Measurements from ENCODE around the gene ZNF407. TPM values are rescaled to one million over a fixed set of nuclear protein-coding genes. Genes with fewer than 3 reads are reported as not detected.

The ZNF407 gene
- total RNA-seq, 6 experiments from 2014 or later = 4.3 to 8.0 (median 5.7) TPM

DNA sequence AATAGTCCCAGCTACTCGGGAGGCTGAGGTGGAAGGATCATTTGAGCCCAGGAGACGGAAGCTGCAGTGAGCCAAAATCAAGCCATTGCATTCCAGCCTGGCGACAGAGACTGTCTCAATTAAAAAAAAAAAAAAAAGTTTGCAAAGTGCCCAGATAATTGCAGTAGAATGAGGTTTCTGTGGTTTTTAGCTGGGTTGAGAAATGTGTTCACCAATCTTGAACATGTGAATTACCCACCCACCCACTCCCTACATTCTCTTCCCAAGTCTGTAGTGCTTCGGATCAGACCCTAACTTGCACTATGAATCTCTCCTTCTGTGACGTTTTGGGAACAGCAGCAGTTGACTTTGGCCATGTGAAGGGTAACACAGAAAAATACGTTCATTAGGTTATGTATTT lies 363.9 kb downstream of the ZNF407 start:
- intact Hi-C loops (cut with DNase I) = no loop called here
- Histone ChIP-seq H3K4me3 (no peak overlapping the region), H3K27ac (no peak overlapping the region), H3K27me3 (no peaks in the 10 kb centered on the region), H3K36me3 (peaks cover 0 to 2% (median 0%) of the 10 kb centered on the region in 4 donors), H3K9me3 (no peaks in the 10 kb centered on the region), H3K4me1 (no peaks in the 10 kb centered on the region)
- ATAC-seq = no peak
- WGBS (ENCODE audit: insufficient coverage, low coverage, low lambda C conversion rate, missing lambda C conversion rate) = 84% methylated on average over 6 of the region's 6 CpGs
- TF ChIP-seq, protein P1, sequence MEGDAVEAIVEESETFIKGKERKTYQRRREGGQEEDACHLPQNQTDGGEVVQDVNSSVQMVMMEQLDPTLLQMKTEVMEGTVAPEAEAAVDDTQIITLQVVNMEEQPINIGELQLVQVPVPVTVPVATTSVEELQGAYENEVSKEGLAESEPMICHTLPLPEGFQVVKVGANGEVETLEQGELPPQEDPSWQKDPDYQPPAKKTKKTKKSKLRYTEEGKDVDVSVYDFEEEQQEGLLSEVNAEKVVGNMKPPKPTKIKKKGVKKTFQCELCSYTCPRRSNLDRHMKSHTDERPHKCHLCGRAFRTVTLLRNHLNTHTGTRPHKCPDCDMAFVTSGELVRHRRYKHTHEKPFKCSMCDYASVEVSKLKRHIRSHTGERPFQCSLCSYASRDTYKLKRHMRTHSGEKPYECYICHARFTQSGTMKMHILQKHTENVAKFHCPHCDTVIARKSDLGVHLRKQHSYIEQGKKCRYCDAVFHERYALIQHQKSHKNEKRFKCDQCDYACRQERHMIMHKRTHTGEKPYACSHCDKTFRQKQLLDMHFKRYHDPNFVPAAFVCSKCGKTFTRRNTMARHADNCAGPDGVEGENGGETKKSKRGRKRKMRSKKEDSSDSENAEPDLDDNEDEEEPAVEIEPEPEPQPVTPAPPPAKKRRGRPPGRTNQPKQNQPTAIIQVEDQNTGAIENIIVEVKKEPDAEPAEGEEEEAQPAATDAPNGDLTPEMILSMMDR (IDR thresholded peaks at IDR 0.05) = no peak
- no peak for TF ChIP-seq POLR2A (IDR thresholded peaks at IDR 0.05)
- DNase-seq = no peak

DNA sequence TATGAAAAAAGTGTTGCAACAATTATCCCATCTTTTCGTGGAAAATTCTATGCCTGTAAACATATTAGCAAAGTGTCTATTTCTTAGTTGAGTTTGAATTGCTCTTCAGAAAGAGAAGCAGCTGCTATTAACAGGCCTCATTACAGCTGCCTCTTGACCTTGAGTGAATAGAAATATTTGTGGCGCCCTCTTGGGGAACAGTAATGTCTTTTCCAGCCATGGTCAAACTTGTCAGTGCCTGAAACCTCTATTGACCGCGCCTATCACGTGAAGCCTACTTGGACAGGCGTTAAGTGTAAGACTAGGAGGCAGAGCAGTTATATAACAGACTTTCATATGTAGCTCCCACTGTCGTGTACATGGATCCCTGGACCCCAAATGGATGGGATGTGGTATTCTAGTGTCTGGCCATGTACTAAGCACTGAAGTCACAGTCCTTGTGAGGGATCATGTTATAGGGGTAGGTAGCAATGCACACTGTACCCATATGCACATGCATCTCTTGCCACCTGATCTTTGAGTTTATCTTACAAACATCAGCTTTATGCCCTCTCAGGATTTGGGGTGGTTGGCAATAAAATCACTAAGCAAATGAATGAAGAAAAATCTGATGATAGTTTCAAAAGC lies 366.3 kb downstream of the ZNF407 start:
- H3K4me1 ChIP-seq = no peaks in the 10 kb centered on the region
- peak; percentile 48 to 61 (median 55) for ATAC-seq
- H3K9me3 ChIP-seq = no peaks in the 10 kb centered on the region
- intact Hi-C loops (cut with DNase I) = no loop called here
- no peak overlapping the region for H3K27ac ChIP-seq
- no peak overlapping the region for H3K4me3 ChIP-seq
- no peaks in the 10 kb centered on the region for H3K36me3 ChIP-seq
- WGBS (ENCODE audit: insufficient coverage, low coverage, low lambda C conversion rate, missing lambda C conversion rate) = 65% methylated on average over 5 of the region's 7 CpGs
- no peak for DNase-seq
- no peak for TF ChIP-seq POLR2A (IDR thresholded peaks at IDR 0.05)
- TF ChIP-seq, protein P1 (IDR thresholded peaks at IDR 0.05) = peak; percentile 6 to 27 (median 23)
- no peaks in the 10 kb centered on the region for H3K27me3 ChIP-seq

DNA sequence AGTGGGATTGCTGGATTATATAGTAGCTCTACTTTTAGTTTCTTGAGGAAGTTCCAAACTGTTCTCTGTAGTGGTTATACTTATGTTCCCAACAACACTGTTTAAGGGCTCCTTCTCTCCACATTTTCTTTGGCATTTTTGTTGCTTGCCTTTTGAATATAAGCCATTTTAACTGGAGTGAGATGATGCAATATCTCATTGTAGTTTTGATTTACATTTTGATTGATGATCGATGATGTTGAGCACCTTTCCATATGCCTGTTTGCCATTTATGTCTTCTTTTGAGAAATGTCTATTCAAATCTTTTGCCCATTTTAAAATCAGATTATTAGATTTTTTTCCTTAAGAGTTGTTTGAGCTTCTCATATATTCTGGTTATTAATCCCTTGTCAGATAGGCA lies 368.0 kb downstream of the ZNF407 start:
- no peak for DNase-seq
- H3K9me3 ChIP-seq = no peaks in the 10 kb centered on the region
- 91% methylated on average over 1 of the region's 1 CpG for WGBS (ENCODE audit: insufficient coverage, low coverage, low lambda C conversion rate, missing lambda C conversion rate)
- H3K4me3 ChIP-seq = no peak overlapping the region
- H3K4me1 ChIP-seq = no peaks in the 10 kb centered on the region
- no peak for TF ChIP-seq POLR2A (IDR thresholded peaks at IDR 0.05)
- TF ChIP-seq, protein P1 (IDR thresholded peaks at IDR 0.05) = no peak
- no peaks in the 10 kb centered on the region for H3K36me3 ChIP-seq
- no peak overlapping the region for H3K27ac ChIP-seq
- no peak for ATAC-seq
- no peaks in the 10 kb centered on the region for H3K27me3 ChIP-seq
- intact Hi-C loops (cut with DNase I) = no loop called here

DNA sequence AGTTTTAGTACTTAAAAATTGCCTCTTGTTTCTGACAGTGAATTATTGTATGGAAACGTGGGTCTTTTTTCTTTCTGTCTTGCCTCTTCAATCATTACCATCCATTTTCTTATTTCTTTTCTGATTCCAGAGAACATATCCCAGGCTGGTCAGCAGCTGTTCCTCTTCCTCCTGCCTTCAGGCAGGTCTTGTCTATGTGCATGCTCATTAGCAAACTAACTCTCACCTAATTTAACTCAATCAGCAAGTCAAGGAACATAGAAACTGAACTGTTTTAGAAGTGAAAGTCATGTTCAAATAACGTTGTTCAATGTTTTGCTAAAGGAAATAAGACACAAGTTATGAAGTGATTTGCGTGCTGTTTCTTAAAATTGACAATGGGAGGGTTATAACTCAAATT lies 369.8 kb downstream of the ZNF407 start:
- intact Hi-C loops (cut with DNase I) = no loop called here
- TF ChIP-seq, protein P1 (IDR thresholded peaks at IDR 0.05) = no peak
- no peak for TF ChIP-seq POLR2A (IDR thresholded peaks at IDR 0.05)
- Histone ChIP-seq H3K4me1 (no peaks in the 10 kb centered on the region), H3K27me3 (no peaks in the 10 kb centered on the region), H3K36me3 (no peaks in the 10 kb centered on the region), H3K27ac (no peak overlapping the region), H3K4me3 (no peak overlapping the region), H3K9me3 (no peaks in the 10 kb centered on the region)
- ATAC-seq (no peak), DNase-seq (no peak)
- WGBS (ENCODE audit: insufficient coverage, low coverage, low lambda C conversion rate, missing lambda C conversion rate) = 89% methylated on average over 3 of the region's 3 CpGs
